ENCODE results near the gene ACSS1.

ACSS1 gene

GRCh38 chr20:24991897-24992486 lies 65.9 kb downstream of the ACSS1 start:
- Mint-ChIP-seq H3K9me3 (no peaks in the 10 kb centered on the region), H3K27ac (peak overlapping the region; percentile 98), H3K4me1 (peaks cover 28% of the 10 kb centered on the region), H3K36me3 (peaks cover 2% of the 10 kb centered on the region), H3K27me3 (no peaks in the 10 kb centered on the region), H3K4me3 (peak overlapping the region; percentile 95)
- ATAC-seq (ENCODE audit: low read depth) (peak; percentile 2), DNase-seq (ENCODE audit: low spot score in 2 of 2) (no peak)

GRCh38 chr20:24990810-24991252 lies 67.1 kb downstream of the ACSS1 start:
- H3K4me3 Mint-ChIP-seq, result no peak overlapping the region
- no peak for DNase-seq (ENCODE audit: low spot score in 2 of 2)
- H3K27me3 Mint-ChIP-seq, result no peaks in the 10 kb centered on the region
- peaks cover 5% of the 10 kb centered on the region for H3K36me3 Mint-ChIP-seq
- H3K4me1 Mint-ChIP-seq, result peaks cover 28% of the 10 kb centered on the region
- H3K27ac Mint-ChIP-seq, result no peak overlapping the region
- no peaks in the 10 kb centered on the region for H3K9me3 Mint-ChIP-seq
- no peak for ATAC-seq (ENCODE audit: low read depth)

- Mint-ChIP-seq H3K27me3 (no peaks in the 10 kb centered on the region), H3K9me3 (no peaks in the 10 kb centered on the region), H3K4me3 (no peak overlapping the region), H3K4me1 (peaks cover 22% of the 10 kb centered on the region), H3K36me3 (peaks cover 6% of the 10 kb centered on the region), H3K27ac (peak overlapping the region; percentile 19)
- ATAC-seq (ENCODE audit: low read depth), result no peak
- no peak for DNase-seq (ENCODE audit: low spot score in 2 of 2)
These were observed 68.8 kb downstream of the ACSS1 start for GRCh38 chr20:24989162-24989561.

- no peak overlapping the region for H3K4me3 Mint-ChIP-seq
- DNase-seq (ENCODE audit: low spot score in 2 of 2) (no peak), ATAC-seq (ENCODE audit: low read depth) (no peak)
- peaks cover 12% of the 10 kb centered on the region for H3K36me3 Mint-ChIP-seq
- H3K4me1 Mint-ChIP-seq, result peaks cover 16% of the 10 kb centered on the region
- H3K9me3 Mint-ChIP-seq, result no peaks in the 10 kb centered on the region
- H3K27ac Mint-ChIP-seq, result no peak overlapping the region
- no peaks in the 10 kb centered on the region for H3K27me3 Mint-ChIP-seq
These were observed 69.8 kb downstream of the ACSS1 start for GRCh38 chr20:24987873-24988835.

- H3K9me3 Mint-ChIP-seq, result no peaks in the 10 kb centered on the region
- peaks cover 19% of the 10 kb centered on the region for H3K36me3 Mint-ChIP-seq
- H3K27me3 Mint-ChIP-seq, result no peaks in the 10 kb centered on the region
- DNase-seq (ENCODE audit: low spot score in 2 of 2) (no peak), ATAC-seq (ENCODE audit: low read depth) (no peak)
- no peak overlapping the region for H3K27ac Mint-ChIP-seq
- no peak overlapping the region for H3K4me3 Mint-ChIP-seq
- H3K4me1 Mint-ChIP-seq, result peaks cover 19% of the 10 kb centered on the region
These were observed 70.7 kb downstream of the ACSS1 start for GRCh38 chr20:24987244-24987643.

GRCh38 chr20:24986436-24987015 lies 71.4 kb downstream of the ACSS1 start:
- ATAC-seq (ENCODE audit: low read depth), result no peak
- no peak for DNase-seq (ENCODE audit: low spot score in 2 of 2)
- Mint-ChIP-seq H3K36me3 (peaks cover 19% of the 10 kb centered on the region), H3K9me3 (no peaks in the 10 kb centered on the region), H3K27me3 (no peaks in the 10 kb centered on the region), H3K4me3 (no peak overlapping the region), H3K27ac (no peak overlapping the region), H3K4me1 (peaks cover 16% of the 10 kb centered on the region)

- no peak overlapping the region for H3K27ac Mint-ChIP-seq
- ATAC-seq (ENCODE audit: low read depth), result no peak
- H3K36me3 Mint-ChIP-seq, result peaks cover 22% of the 10 kb centered on the region
- H3K27me3 Mint-ChIP-seq, result no peaks in the 10 kb centered on the region
- H3K9me3 Mint-ChIP-seq, result no peaks in the 10 kb centered on the region
- peaks cover 11% of the 10 kb centered on the region for H3K4me1 Mint-ChIP-seq
- no peak overlapping the region for H3K4me3 Mint-ChIP-seq
- DNase-seq (ENCODE audit: low spot score in 2 of 2), result no peak
These were observed 72.1 kb downstream of the ACSS1 start for GRCh38 chr20:24985802-24986201.

- Mint-ChIP-seq H3K9me3 (peaks cover under 1% of the 10 kb centered on the region), H3K4me1 (peaks cover 8% of the 10 kb centered on the region), H3K36me3 (peaks cover 29% of the 10 kb centered on the region), H3K27ac (peak overlapping the region; percentile 28), H3K27me3 (no peaks in the 10 kb centered on the region), H3K4me3 (no peak overlapping the region)
- ATAC-seq (ENCODE audit: low read depth), result no peak
- no peak for DNase-seq (ENCODE audit: low spot score in 2 of 2)
These were observed 72.8 kb downstream of the ACSS1 start for GRCh38 chr20:24984961-24985640.

GRCh38 chr20:24983896-24984295 lies 74.0 kb downstream of the ACSS1 start:
- no peak for ATAC-seq (ENCODE audit: low read depth)
- Mint-ChIP-seq H3K4me3 (no peak overlapping the region), H3K4me1 (peaks cover 8% of the 10 kb centered on the region), H3K27me3 (no peaks in the 10 kb centered on the region), H3K36me3 (peaks cover 37% of the 10 kb centered on the region), H3K27ac (no peak overlapping the region), H3K9me3 (peaks cover 4% of the 10 kb centered on the region)
- DNase-seq (ENCODE audit: low spot score in 2 of 2), result no peak

GRCh38 chr20:24981790-24982189 lies 76.1 kb downstream of the ACSS1 start:
- ATAC-seq (ENCODE audit: low read depth) (no peak), DNase-seq (ENCODE audit: low spot score in 2 of 2) (no peak)
- Mint-ChIP-seq H3K27me3 (no peaks in the 10 kb centered on the region), H3K36me3 (peaks cover 47% of the 10 kb centered on the region), H3K27ac (no peak overlapping the region), H3K9me3 (peaks cover 5% of the 10 kb centered on the region), H3K4me3 (no peak overlapping the region), H3K4me1 (peaks cover 3% of the 10 kb centered on the region)

GRCh38 chr20:24981282-24981681 lies 76.7 kb downstream of the ACSS1 start:
- no peak for ATAC-seq (ENCODE audit: low read depth)
- Mint-ChIP-seq H3K4me1 (peaks cover 3% of the 10 kb centered on the region), H3K27me3 (no peaks in the 10 kb centered on the region), H3K9me3 (peaks cover 8% of the 10 kb centered on the region), H3K4me3 (no peak overlapping the region), H3K36me3 (peaks cover 50% of the 10 kb centered on the region), H3K27ac (no peak overlapping the region)
- no peak for DNase-seq (ENCODE audit: low spot score in 2 of 2)

GRCh38 chr20:24980291-24981053 lies 77.5 kb downstream of the ACSS1 start:
- Mint-ChIP-seq H3K4me1 (peaks cover 3% of the 10 kb centered on the region), H3K4me3 (no peak overlapping the region), H3K36me3 (peaks cover 57% of the 10 kb centered on the region), H3K27ac (no peak overlapping the region), H3K9me3 (peaks cover 11% of the 10 kb centered on the region), H3K27me3 (no peaks in the 10 kb centered on the region)
- ATAC-seq (ENCODE audit: low read depth) (no peak), DNase-seq (ENCODE audit: low spot score in 2 of 2) (no peak)

All from memory B cell (primary cell).